Measurements from ENCODE around the gene LARP4B. TPM values are rescaled to one million over a fixed set of nuclear protein-coding genes. Genes with fewer than 3 reads are reported as not detected.

Gene LARP4B
- total RNA-seq, 2 experiments from 2014 or later: 64.8 to 143 TPM

GRCh38 chr10:824497-824896, 107.0 kb downstream of the LARP4B start:
- H2AFZ ChIP-seq (ENCODE audit: low read length): no peak overlapping the region
- intact Hi-C loops (cut with micrococcal nuclease; ENCODE audit: unreplicated experiment): loop anchor here (10.0 kb wide), 1 partner anchor 170 kb away; no protein-coding TSS in a partner anchor
- no peak overlapping the region for H3K4me2 ChIP-seq (ENCODE audit: low read length)
- TF ChIP-seq EZH2phosphoT487 (IDR thresholded peaks at IDR 0.05; ENCODE audit: borderline replicate concordance, low read depth, low read length) (no peak), CTCF (conservative IDR thresholded peaks at IDR 0.05; ENCODE audit: low read length) (no peak)
- H3K36me3 ChIP-seq (ENCODE audit: insufficient read depth, low read length): peaks cover 97% of the 10 kb centered on the region
- ChIA-PET CTCF (ENCODE audit: unreplicated experiment) (no interaction called here), POLR2A (interaction anchor here (0.6 kb wide), 1 partner anchor 190 kb away, joined by 3 read pairs; no protein-coding TSS in a partner anchor)
- no peak for DNase-seq (ENCODE audit: low spot score)
- no peaks in the 10 kb centered on the region for H3K9me3 ChIP-seq (ENCODE audit: low read length)
- H3K9me2 ChIP-seq (ENCODE audit: insufficient read depth, low read length): no peaks in the 10 kb centered on the region
- BruUV-seq (replicated peaks): no TSS peak
- peaks cover 16% of the 10 kb centered on the region for H3K4me1 ChIP-seq (ENCODE audit: insufficient read depth, low read length, poor library complexity, severe bottlenecking)
- H4K20me1 ChIP-seq (ENCODE audit: insufficient read depth, low read length): no peaks in the 10 kb centered on the region
- no peak overlapping the region for H3K27ac ChIP-seq (ENCODE audit: low read depth, low read length, poor library complexity, severe bottlenecking)
- H3K79me2 ChIP-seq (ENCODE audit: insufficient read depth, low read depth, low read length): no peaks in the 10 kb centered on the region
- no peak overlapping the region for H3K4me3 ChIP-seq (ENCODE audit: low read depth, low read length, poor library complexity, severe bottlenecking)

- CTCF ChIA-PET (ENCODE audit: unreplicated experiment): no interaction called here
- Histone ChIP-seq H2AFZ (ENCODE audit: low read length) (no peak overlapping the region), H3K36me3 (ENCODE audit: insufficient read depth, low read length) (peaks cover 95% of the 10 kb centered on the region), H4K20me1 (ENCODE audit: insufficient read depth, low read length) (no peaks in the 10 kb centered on the region), H3K4me3 (ENCODE audit: low read depth, low read length, poor library complexity, severe bottlenecking) (no peak overlapping the region), H3K79me2 (ENCODE audit: insufficient read depth, low read depth, low read length) (no peaks in the 10 kb centered on the region), H3K27ac (ENCODE audit: low read depth, low read length, poor library complexity, severe bottlenecking) (peak overlapping the region; percentile 11), H3K9me2 (ENCODE audit: insufficient read depth, low read length) (no peaks in the 10 kb centered on the region), H3K9me3 (ENCODE audit: low read length) (no peaks in the 10 kb centered on the region), H3K4me1 (ENCODE audit: insufficient read depth, low read length, poor library complexity, severe bottlenecking) (peaks cover 16% of the 10 kb centered on the region), H3K4me2 (ENCODE audit: low read length) (peak overlapping the region; percentile 47)
- intact Hi-C loops (cut with micrococcal nuclease; ENCODE audit: unreplicated experiment): loop anchor here (10.0 kb wide), 1 partner anchor 172 kb away; no protein-coding TSS in a partner anchor
- POLR2A ChIA-PET: interaction anchor here (1.1 kb wide), 1 partner anchor 20 kb away, joined by 4 read pairs; no protein-coding TSS in a partner anchor
- TF ChIP-seq CTCF (conservative IDR thresholded peaks at IDR 0.05; ENCODE audit: low read length): no peak
- no peak for TF ChIP-seq EZH2phosphoT487 (IDR thresholded peaks at IDR 0.05; ENCODE audit: borderline replicate concordance, low read depth, low read length)
- BruUV-seq (replicated peaks): no TSS peak
- DNase-seq (ENCODE audit: low spot score): peak; percentile 55
Measured at GRCh38 chr10:822661-823367, 108.7 kb downstream of the LARP4B start.

GRCh38 chr10:822197-822596, 109.3 kb downstream of the LARP4B start:
- no peaks in the 10 kb centered on the region for H4K20me1 ChIP-seq (ENCODE audit: insufficient read depth, low read length)
- H3K4me3 ChIP-seq (ENCODE audit: low read depth, low read length, poor library complexity, severe bottlenecking): no peak overlapping the region
- intact Hi-C loops (cut with micrococcal nuclease; ENCODE audit: unreplicated experiment): loop anchor here (10.0 kb wide), 1 partner anchor 173 kb away; no protein-coding TSS in a partner anchor
- H3K4me1 ChIP-seq (ENCODE audit: insufficient read depth, low read length, poor library complexity, severe bottlenecking): peaks cover 16% of the 10 kb centered on the region
- H3K4me2 ChIP-seq (ENCODE audit: low read length): no peak overlapping the region
- no peak overlapping the region for H2AFZ ChIP-seq (ENCODE audit: low read length)
- no peaks in the 10 kb centered on the region for H3K9me3 ChIP-seq (ENCODE audit: low read length)
- peaks cover 95% of the 10 kb centered on the region for H3K36me3 ChIP-seq (ENCODE audit: insufficient read depth, low read length)
- BruUV-seq (replicated peaks): no TSS peak
- no peaks in the 10 kb centered on the region for H3K9me2 ChIP-seq (ENCODE audit: insufficient read depth, low read length)
- ChIA-PET CTCF (ENCODE audit: unreplicated experiment) (no interaction called here), POLR2A (interaction anchor here (1.1 kb wide), 1 partner anchor 21 kb away, joined by 4 read pairs; no protein-coding TSS in a partner anchor)
- no peaks in the 10 kb centered on the region for H3K79me2 ChIP-seq (ENCODE audit: insufficient read depth, low read depth, low read length)
- no peak overlapping the region for H3K27ac ChIP-seq (ENCODE audit: low read depth, low read length, poor library complexity, severe bottlenecking)
- TF ChIP-seq EZH2phosphoT487 (IDR thresholded peaks at IDR 0.05; ENCODE audit: borderline replicate concordance, low read depth, low read length): no peak
- TF ChIP-seq CTCF (conservative IDR thresholded peaks at IDR 0.05; ENCODE audit: low read length): no peak
- no peak for DNase-seq (ENCODE audit: low spot score)

Data from OCI-LY7 (cell line).